ENCODE data around the gene FAM110A. TPM values are rescaled to one million over a fixed set of nuclear protein-coding genes. Genes with fewer than 3 reads are reported as not detected.
"Not testable (repeated sequence)": the region's sequence is repeated elsewhere in the genome, so short reads cannot be mapped to it uniquely, and the experiment has no call there.

FAM110A gene
- total RNA-seq, 1 donor from 2014 or later: 19.1 TPM

GRCh38 chr20:892371-892770 lies 58.9 kb downstream of the FAM110A start:
- intact Hi-C loops (cut with micrococcal nuclease): not testable (repeated sequence)

Other genes with a start within 250 kb of the FAM110A start
- gene TCF15, start 223.4 kb upstream of the FAM110A start, total RNA-seq: not detected in 2 replicates
- gene SRXN1, start 180.5 kb upstream of the FAM110A start, total RNA-seq: 14.1 and 14.3 TPM in 2 replicates
- gene SCRT2, start 157.9 kb upstream of the FAM110A start, total RNA-seq: not detected in 2 replicates
- not detected in 2 replicates for gene SLC52A3, start 65.2 kb upstream of the FAM110A start, total RNA-seq
- gene ANGPT4, start 82.6 kb downstream of the FAM110A start, total RNA-seq: not detected in 2 replicates
- not detected in 2 replicates for gene RSPO4, start 168.6 kb downstream of the FAM110A start, total RNA-seq